ENCODE measurements around the gene RPS29.

Gene RPS29

GRCh38 chr14:49549446-49549845 lies 36.7 kb downstream of the RPS29 start:
- no peak for DNase-seq

DNA sequence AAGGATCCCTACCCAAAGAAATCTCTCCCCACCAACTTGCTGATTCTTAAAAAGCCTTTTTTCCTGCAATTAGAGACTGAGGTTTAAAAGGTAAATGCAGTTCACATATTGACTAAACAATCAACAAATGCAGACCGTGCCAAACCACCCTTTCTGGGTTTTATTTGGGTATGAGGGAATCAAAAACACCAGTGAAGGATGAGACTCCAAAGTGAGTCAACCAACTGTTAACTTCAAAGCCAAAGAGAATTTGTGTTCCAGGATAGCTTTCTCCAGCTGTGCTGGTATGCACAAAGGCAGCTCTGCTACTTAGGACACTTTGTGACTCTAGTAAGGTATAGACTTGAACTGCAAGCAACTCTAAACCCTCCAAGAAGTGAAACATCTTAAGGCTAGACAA lies 39.4 kb downstream of the RPS29 start:
- no peak for DNase-seq

- DNase-seq, result no peak
Observed at GRCh38 chr14:49545716-49546115, 40.5 kb downstream of the RPS29 start.

- DNase-seq, result no peak
Observed at GRCh38 chr14:49545071-49545470, 41.1 kb downstream of the RPS29 start.

GRCh38 chr14:49541049-49541448 lies 45.1 kb downstream of the RPS29 start:
- DNase-seq, result no peak

GRCh38 chr14:49538852-49539251 lies 47.3 kb downstream of the RPS29 start:
- no peak for DNase-seq

Measured in fibroblast of upper back skin (primary cell).